Measurements from ENCODE around the gene ACTR6. TPM values are rescaled to one million over a fixed set of nuclear protein-coding genes. Genes with fewer than 3 reads are reported as not detected.

ACTR6 gene
- total RNA-seq, 1 donor from 2014 or later: 20.4 TPM

DNA sequence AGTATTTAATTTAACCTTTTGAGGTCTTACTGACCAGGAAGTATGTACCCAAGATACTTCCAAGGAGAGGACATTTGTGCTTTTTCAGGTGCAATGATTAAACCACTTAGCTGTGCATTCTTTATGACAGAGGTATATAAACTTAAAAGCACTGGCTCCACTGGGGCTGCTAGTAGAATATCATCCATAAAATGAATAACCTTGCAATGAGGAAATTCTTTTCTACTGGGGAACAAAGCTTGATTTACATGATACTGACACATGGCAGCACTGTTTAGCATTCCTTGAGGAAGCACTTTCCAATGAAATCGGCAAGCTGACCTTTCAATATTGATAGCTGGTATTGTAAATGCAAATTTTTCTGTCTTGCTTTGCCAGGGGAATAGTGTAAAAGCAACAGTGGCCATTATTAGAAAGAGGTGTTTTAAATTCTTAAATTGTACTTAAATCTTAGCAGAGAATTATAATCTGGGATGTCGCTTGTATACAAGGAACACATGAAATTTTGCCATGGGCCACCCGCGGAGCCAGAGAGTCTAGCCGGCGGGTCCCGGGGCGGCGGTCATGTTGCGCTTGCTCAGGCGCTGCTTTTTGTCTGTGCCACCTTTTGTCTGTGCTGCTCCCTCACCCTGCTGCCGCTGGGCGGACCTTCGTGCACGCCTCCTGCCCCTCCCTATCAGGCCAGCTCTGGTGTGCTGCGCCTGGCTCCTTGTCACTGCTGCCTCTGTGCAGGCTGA, 37.0 kb upstream of the ACTR6 start:
- Mint-ChIP-seq H3K4me1 (ENCODE audit: unreplicated experiment) (no peaks in the 10 kb centered on the region), H3K36me3 (ENCODE audit: low read depth, unreplicated experiment) (no peaks in the 10 kb centered on the region), H3K27ac (ENCODE audit: unreplicated experiment) (no peak overlapping the region), H3K27me3 (ENCODE audit: unreplicated experiment) (peaks cover 7% of the 10 kb centered on the region), H3K9me3 (ENCODE audit: unreplicated experiment) (no peaks in the 10 kb centered on the region), H3K4me3 (ENCODE audit: unreplicated experiment) (peak overlapping the region; percentile 83)
- peak; percentile 75 for DNase-seq (ENCODE audit: low spot score)
- no peak for TF ChIP-seq CTCF (IDR thresholded peaks at IDR 0.05; ENCODE audit: unreplicated experiment)

DNA sequence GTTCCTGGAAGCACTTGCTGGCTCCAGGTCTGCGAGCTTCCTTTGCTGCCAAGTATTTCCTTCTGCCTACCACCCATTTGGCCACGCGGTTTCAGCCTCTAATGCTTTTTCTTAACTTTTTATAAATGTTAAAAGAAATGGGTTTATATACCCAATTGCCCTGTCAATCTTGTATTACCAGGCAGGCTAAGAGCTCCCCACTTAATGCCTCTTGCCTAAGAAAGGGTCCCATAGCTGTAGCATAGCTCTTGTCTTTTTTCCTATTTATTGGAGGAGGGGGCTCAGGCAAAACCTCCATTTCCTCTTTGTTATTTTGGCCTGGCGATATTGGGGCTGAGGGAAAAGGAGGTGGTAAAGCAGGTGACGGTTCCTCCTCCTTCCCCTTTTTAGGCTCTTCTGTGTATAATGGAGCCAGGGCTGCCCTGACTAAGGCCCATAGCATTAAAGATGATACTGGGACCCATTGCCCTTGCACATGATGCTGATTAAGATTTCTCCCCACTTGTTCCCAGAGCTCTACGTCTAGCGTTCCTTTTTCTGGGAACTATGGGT, 36.4 kb upstream of the ACTR6 start:
- peak overlapping the region; percentile 83 for H3K4me3 Mint-ChIP-seq (ENCODE audit: unreplicated experiment)
- H3K27me3 Mint-ChIP-seq (ENCODE audit: unreplicated experiment): peaks cover 6% of the 10 kb centered on the region
- H3K9me3 Mint-ChIP-seq (ENCODE audit: unreplicated experiment): no peaks in the 10 kb centered on the region
- no peak for DNase-seq (ENCODE audit: low spot score)
- no peaks in the 10 kb centered on the region for H3K36me3 Mint-ChIP-seq (ENCODE audit: low read depth, unreplicated experiment)
- no peaks in the 10 kb centered on the region for H3K4me1 Mint-ChIP-seq (ENCODE audit: unreplicated experiment)
- no peak overlapping the region for H3K27ac Mint-ChIP-seq (ENCODE audit: unreplicated experiment)
- TF ChIP-seq CTCF (IDR thresholded peaks at IDR 0.05; ENCODE audit: unreplicated experiment): no peak

- Mint-ChIP-seq H3K27me3 (ENCODE audit: unreplicated experiment) (peaks cover 6% of the 10 kb centered on the region), H3K9me3 (ENCODE audit: unreplicated experiment) (no peaks in the 10 kb centered on the region), H3K4me1 (ENCODE audit: unreplicated experiment) (no peaks in the 10 kb centered on the region), H3K36me3 (ENCODE audit: low read depth, unreplicated experiment) (no peaks in the 10 kb centered on the region), H3K4me3 (ENCODE audit: unreplicated experiment) (no peak overlapping the region), H3K27ac (ENCODE audit: unreplicated experiment) (no peak overlapping the region)
- no peak for DNase-seq (ENCODE audit: low spot score)
- TF ChIP-seq CTCF (IDR thresholded peaks at IDR 0.05; ENCODE audit: unreplicated experiment): no peak
These were observed 35.3 kb upstream of the ACTR6 start for GRCh38 chr12:100165356-100165755.

- Mint-ChIP-seq H3K9me3 (ENCODE audit: unreplicated experiment) (no peaks in the 10 kb centered on the region), H3K4me3 (ENCODE audit: unreplicated experiment) (no peak overlapping the region), H3K27ac (ENCODE audit: unreplicated experiment) (no peak overlapping the region), H3K36me3 (ENCODE audit: low read depth, unreplicated experiment) (no peaks in the 10 kb centered on the region), H3K4me1 (ENCODE audit: unreplicated experiment) (no peaks in the 10 kb centered on the region), H3K27me3 (ENCODE audit: unreplicated experiment) (peaks cover 6% of the 10 kb centered on the region)
- no peak for TF ChIP-seq CTCF (IDR thresholded peaks at IDR 0.05; ENCODE audit: unreplicated experiment)
- no peak for DNase-seq (ENCODE audit: low spot score)
These were observed 34.4 kb upstream of the ACTR6 start for GRCh38 chr12:100166232-100166631.

DNA sequence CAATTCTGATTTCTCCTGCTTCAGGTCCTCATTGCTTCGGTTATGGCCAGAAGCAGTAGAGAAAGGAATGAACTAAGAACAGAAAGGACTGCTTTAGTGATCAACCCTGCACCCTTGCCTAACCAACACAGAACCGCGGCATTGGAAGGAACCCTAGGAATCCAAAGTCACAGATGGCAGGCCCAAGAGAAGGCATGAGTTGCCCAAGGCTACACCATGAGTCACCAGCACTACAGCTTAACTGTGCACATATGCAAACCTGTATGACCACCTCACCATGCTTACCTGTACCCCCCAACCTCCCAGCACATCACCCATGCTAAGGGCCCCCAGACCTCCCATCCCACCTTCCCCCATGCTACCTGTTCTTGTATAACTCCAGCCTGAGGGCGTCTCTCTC, 32.1 kb upstream of the ACTR6 start:
- DNase-seq (ENCODE audit: low spot score): no peak
- TF ChIP-seq CTCF (IDR thresholded peaks at IDR 0.05; ENCODE audit: unreplicated experiment): no peak
- Mint-ChIP-seq H3K9me3 (ENCODE audit: unreplicated experiment) (no peaks in the 10 kb centered on the region), H3K36me3 (ENCODE audit: low read depth, unreplicated experiment) (no peaks in the 10 kb centered on the region), H3K4me3 (ENCODE audit: unreplicated experiment) (no peak overlapping the region), H3K4me1 (ENCODE audit: unreplicated experiment) (no peaks in the 10 kb centered on the region), H3K27ac (ENCODE audit: unreplicated experiment) (no peak overlapping the region), H3K27me3 (ENCODE audit: unreplicated experiment) (peaks cover 6% of the 10 kb centered on the region)
